Measurements from ENCODE around the gene NKX1-2.

The NKX1-2 gene

DNA sequence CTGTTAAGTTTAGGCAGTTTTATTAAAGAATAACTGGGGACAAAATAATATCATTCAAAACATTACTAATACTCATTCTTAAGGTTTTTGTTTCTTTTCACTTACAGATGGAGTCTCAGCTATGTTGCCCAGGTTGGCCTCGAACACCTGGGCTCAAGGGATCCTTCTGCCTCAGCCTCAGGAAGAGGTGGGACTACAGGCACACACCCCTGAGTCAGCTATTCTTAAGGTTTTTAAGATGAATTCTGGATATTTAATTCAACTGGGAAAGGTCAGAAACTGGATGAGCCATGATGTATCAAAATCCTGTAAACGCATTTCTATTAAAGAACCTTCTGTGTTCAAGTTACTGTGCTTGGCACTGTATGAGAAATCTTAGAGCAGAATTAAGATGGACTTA is 34.6 kb downstream of the NKX1-2 start:
- no peak for DNase-seq (ENCODE audit: low read depth in 3 of 3)

GRCh38 chr10:124414076-124414475 is 35.8 kb downstream of the NKX1-2 start:
- DNase-seq (ENCODE audit: low read depth in 3 of 3) = no peak

- no peak for DNase-seq (ENCODE audit: low read depth in 3 of 3)
Observed at GRCh38 chr10:124409696-124410095, 40.1 kb downstream of the NKX1-2 start.

DNA sequence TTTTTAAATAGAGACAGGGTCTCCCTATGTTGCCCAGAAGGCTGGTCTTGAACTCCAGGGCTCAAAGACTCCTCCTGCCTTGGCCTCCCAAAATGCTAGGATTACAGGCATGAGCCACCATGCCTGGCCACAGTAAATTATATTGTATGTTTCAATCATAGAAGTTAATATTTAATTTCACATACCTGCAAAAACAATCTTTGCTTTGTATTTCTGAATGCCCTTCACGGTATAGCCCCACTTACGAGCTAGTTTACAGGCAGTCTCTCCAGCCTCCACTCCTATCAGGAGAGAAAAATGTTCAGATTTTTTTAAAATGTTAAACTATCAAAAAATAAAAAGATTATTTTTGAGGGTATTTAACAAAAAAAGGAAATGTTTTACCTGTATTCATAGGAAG is 41.5 kb downstream of the NKX1-2 start:
- DNase-seq (ENCODE audit: low read depth in 3 of 3) = no peak

- DNase-seq (ENCODE audit: low read depth in 3 of 3) = no peak
Observed at GRCh38 chr10:124407456-124407855, 42.4 kb downstream of the NKX1-2 start.

DNA sequence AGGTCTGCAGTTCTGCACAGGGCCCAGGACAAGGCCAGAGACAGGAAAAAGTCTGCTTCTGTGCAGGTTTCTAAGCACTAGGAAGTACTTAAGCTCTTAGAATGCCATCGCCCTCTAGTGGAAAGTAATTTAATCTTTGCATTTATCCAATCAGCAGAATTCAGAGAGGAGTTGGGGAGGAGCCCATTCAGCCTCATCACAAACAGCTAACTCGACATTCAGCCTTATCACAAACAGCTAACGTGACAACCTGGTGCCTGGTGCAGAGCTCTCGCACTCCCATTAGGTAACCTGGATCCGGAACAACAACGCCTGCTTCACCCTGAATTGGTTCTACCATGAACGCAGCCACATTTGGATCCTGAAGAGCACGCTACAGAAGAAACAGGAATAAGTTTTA is 46.3 kb downstream of the NKX1-2 start:
- DNase-seq (ENCODE audit: low read depth in 3 of 3) = no peak

DNA sequence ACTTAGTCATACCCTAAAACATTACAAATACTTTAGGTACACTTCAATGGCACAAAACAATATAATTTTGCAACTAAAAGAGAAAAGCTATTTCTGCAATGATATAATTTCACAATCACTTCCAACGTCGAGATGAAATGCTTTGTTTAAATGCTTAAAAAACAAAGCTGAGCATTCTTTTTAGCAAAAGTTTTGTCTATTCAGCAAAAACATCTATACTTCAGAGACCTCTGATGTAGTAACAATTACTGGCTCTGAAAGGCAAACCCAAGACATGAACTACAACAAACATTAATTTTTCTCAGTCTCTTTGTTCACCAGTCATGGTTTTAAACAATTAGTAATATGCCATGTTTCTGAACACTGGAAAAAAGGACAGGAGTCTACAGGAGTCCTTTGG is 47.6 kb downstream of the NKX1-2 start:
- no peak for DNase-seq (ENCODE audit: low read depth in 3 of 3)

DNA sequence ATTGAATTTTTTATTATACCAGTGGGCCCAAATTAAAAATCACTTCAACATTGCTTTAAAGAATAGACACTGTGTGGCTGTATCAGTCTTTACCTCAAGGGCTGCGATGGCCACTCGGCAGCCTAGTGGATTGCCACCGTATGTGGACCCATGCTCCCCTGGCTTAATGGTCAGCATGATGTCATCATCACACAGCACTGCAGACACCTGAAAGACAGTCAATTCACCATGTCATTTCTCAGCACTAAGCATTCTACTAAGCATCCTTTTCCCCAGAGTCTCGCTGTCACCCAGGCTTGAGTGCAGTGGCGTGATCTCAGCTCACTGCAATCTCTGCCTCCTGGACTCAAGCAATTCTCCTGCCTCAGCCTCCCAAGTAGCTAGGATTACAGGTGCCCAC is 48.2 kb downstream of the NKX1-2 start:
- no peak for DNase-seq (ENCODE audit: low read depth in 3 of 3)
